Hindlimb muscle (tissue), 1 donor: Measurements from ENCODE around the gene SCD. TPM values are rescaled to one million over a fixed set of nuclear protein-coding genes. Genes with fewer than 3 reads are reported as not detected.

Experiments
- DNase-seq: peaks from one replicate; pipeline ENCODE4 v3.0.0-alpha.2; 2013
- polyA plus RNA-seq: library from polyadenylated mRNA; unstranded; fragments of 120-200 nt; gene quantifications from one replicate; pipeline ENCODE4 v1.2.1, GENCODE V29; 2013; ENCODE audit not compliant: insufficient read length

Gene SCD
- polyA plus RNA-seq, 1 donor = 28.1 TPM

DNA sequence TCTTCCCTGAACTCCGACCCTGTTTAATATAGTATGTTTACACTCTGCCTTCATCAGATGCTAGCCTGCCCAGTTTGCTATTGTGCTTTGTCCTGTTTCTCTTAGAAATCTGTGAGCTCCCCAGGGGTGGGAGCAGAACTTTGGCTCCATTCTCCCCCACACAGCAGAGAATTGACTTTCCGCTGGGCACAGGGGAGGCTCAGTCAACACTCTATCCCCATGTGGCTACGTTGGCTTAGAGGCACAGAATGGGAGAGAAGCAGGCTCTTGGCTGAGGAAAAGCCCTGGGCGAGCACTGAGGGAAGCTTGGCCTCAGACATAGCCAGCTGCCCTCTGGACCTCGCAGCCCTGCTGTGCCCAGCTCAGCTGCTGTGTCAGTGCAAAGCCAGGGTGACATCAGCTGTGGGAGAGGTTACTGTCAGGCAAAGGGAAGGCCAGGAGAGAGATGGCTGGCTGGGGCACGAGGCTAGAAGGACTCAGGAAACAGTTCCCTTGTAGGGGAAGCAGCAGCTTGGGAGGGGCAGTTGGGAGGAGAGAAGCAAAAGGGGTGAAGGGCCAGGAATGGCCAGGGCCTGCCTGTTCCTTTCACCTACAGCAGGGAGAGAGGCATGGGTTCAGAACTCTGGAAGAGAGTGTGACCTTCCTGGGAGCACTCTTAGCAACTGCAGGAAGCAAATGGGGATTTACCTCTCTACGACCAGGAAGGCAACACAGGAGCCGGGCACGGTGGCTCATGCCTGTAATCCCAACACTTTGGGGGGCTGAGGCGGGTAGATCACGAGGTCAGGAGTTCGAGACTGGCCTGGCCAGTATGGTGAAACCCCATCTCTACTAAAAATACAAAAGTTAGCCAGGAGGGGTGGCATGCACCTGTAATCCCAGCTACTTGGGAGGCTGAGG lies 5.8 kb upstream of the SCD start:
- DNase-seq = no peak

DNA sequence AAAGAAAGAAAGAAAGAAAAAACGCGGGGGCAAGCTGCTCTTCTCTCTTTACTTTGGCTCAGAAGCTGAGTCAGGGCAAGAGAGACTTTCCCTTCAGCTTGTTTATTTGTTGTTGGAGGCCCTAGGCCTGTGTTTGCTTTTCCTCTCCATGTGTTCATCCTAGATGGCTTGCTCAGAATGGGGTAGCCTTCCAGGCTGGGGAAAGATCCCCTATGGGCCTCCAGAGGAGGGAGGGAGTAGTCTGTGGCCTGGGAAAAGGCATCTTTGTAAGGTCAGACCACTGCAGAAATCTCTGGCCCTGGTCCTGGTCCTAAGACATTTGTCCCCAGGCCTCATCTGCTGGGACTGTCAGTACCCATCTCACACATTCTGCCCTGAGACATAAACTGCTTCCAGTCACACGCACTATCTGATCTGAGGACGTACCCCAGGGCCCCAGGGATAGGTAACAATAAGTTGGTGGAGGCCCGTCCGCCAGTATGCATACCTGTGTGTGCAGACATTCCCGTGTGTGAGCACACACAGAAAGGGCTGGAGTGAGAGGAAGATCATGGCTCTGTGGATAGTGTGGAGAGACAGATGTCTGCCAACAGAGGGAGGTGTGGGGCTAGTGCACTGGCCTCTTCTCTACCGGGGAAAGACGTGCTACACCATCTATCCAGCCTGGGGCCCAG lies 4.9 kb upstream of the SCD start:
- no peak for DNase-seq

DNA sequence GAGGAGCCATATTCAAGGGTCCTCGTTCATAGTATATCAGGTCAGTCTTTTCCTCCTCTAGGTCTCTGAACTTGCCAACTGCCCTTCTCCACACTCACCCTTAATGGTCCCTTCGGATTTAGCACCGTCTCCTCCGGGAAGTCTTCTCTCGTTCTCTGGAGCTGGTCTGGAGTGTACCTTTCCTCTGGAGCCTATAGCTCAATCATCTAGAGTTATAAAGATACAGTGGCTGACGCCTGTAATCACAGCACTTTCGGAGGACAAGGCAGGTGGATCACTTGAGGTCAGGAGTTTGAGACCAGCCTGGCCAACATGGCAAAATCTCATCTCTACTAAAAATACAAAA lies 4.4 kb upstream of the SCD start:
- no peak for DNase-seq

- DNase-seq = no peak
These were observed 2.7 kb upstream of the SCD start for GRCh38 chr10:100344241-100344788.

- DNase-seq = no peak
These were observed 1.3 kb upstream of the SCD start for GRCh38 chr10:100345570-100346330.

DNA sequence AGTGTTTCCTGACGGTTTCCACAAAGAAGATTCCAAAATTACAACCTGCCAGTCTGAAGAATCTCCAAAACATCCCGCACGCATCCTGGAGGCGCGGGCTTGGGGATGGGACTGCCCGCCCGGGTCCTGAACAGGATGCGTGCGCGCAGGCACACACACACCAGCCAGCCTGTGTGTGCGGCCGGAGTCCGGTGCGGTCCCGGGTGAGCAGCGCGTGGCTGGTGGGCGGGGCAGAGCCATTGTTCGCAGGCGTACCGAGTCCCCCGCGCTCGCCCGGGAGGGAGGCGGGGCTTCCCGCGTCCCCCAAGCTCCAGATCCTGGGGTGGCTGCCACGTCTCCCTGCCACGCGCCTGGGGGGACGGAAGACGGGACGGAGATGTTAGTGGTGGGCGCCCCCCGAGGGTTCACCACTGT lies 675 bp upstream of the SCD start:
- peak; percentile 64 for DNase-seq

DNA sequence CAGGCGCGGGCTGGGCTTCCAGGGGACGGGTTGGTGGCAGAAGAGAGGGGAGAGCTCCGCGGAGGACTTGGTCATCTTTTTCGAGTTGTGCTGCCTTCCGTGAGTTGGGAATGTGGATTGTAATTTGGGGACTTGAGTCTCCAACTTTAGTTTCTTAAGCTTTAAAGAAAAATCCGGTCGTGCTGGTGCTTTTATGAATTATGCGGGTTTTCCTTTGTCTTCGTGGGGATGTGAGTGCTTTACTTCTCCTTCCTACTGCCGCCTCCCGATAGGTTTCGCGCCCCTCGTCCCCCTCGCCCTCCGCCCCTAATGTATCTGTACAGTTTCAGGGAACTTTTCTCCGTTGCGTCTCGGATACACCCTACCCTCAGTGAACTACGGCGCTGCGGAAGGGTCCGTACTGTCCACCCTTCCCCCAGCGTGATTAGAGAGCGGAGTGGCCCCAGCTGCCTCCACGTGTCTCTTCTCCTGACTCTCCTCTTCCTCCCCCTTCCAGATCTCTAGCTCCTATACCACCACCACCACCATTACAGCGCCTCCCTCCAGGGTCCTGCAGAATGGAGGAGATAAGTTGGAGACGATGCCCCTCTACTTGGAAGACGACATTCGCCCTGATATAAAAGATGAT lies 649 bp downstream of the SCD start:
- no peak for DNase-seq

GRCh38 chr10:100348389-100348927 lies 1.4 kb downstream of the SCD start:
- no peak for DNase-seq

- DNase-seq = no peak
These were observed 2.1 kb downstream of the SCD start for GRCh38 chr10:100349087-100349486.

DNA sequence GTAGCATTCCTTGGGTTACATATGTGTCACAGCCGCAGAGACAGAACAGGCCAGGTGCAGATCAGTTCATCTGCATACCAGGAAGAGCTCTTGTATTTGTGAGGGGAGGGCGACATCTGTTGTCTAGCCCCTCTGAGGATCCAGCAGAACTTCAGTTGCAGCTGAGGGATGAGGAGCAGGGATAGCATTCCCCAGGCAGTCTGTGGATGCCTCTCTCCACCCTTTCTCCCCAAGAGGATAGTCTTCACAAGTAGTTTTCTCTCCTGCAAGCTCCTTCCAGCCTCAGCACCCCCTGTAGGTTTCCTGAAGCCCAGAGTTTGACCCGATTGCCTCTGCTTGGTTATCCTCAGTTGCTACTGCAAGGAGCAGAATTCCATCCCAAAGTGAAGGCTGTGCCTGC lies 2.6 kb downstream of the SCD start:
- no peak for DNase-seq

DNA sequence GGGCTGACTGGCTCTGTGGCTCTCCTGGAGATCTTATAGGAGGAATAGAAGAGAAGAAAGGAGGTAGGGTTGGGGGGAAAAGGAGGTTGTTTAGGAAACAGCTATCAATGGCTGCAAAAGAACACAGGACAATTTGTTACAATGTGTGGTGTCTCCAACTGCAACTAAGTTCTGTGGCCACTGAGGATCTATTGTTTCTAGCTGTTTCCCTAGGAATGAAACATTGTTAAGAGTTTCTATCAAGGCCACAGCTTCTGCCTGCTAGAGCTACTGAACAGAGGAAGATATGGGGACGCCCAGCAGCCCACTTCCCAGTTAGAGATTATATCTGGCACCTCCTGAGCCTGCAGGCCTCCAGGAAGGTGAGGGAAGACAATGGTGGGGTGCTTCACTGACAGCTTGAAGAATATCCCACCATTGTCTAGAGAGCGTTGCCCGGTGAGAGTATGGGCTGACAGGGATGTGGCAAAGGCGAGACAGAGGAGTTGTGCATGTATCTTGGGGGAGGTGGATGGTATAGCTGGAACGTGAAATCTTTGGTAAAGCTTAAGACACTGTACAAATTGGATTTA lies 4.0 kb downstream of the SCD start:
- no peak for DNase-seq

GRCh38 chr10:100353770-100354485 lies 6.9 kb downstream of the SCD start:
- DNase-seq = no peak

- no peak for DNase-seq
These were observed 8.1 kb downstream of the SCD start for GRCh38 chr10:100355086-100355485.

- no peak for DNase-seq
These were observed 9.3 kb downstream of the SCD start for GRCh38 chr10:100356067-100357017.

- no peak for DNase-seq
These were observed 10.2 kb downstream of the SCD start for GRCh38 chr10:100357059-100357858.

DNA sequence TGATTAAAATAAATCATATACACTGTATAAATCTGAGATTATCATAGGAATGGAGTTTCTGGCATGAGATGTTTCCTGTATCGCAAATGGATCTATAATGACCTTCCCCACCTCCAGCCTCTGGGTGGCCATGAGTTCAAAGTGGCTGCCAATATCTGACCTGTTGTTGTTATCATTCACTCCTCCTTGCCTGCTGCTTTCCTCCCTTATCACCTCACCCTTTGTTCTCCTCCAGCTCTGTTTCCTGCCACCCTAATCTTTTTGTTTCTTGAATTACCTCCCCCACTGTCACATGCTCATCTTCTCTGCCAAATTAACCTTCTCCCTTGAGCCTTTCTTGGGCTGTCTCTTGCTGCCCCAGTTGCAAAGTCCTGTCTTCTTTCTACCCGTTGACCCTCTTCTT lies 12.0 kb downstream of the SCD start:
- no peak for DNase-seq

DNA sequence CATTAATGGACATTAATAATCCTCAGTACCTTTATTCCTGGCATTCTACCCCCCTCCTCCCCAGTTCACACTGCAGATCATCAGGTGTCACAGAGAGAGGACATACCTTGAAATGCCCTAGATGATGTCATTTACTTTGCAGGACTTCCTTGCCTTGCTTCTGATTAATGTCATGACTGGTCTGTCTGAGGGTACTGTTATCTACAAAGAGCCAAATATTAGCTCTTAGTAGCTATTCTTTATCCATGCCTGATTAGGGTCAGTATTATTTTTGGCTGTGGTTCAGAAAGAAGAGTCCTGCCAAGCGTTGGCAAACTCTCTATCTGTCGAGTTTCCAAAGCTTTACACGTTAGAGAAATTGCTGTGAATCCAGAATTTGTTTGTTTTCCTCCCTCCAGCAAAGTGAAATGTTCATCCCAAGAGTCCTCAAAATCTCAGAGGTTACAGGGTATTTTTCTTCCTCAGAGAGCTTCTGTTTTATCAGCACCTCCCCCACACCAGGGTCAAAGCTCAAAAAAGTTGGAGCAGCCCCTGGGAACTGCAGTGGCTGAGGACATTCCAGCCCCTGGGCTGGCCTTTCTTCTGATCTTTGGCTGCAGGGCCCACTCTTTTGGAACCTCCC lies 12.6 kb downstream of the SCD start:
- DNase-seq = no peak

- DNase-seq = no peak
These were observed 13.2 kb downstream of the SCD start for GRCh38 chr10:100360234-100360633.
